ENCODE measurements around the gene CD40LG. TPM values are rescaled to one million over a fixed set of nuclear protein-coding genes. Genes with fewer than 3 reads are reported as not detected.

CD40LG gene
- total RNA-seq, 1 experiment from 2014 or later, result not detected

GRCh38 chrX:136671006-136671610, 23.1 kb downstream of the CD40LG start:
- no CpG with 5 or more reads among the region's 3 CpGs for WGBS (ENCODE audit: extremely low coverage, insufficient read length, low lambda C conversion rate)

More at GRCh38 chrX:136671006-136671610, 23.1 kb downstream of the CD40LG start:
- Histone ChIP-seq H2BK12ac (ENCODE audit: insufficient read length, low read depth, low read length) (no peak overlapping the region), H3K79me2 (ENCODE audit: insufficient read depth, low read length) (no peaks in the 10 kb centered on the region), H3T11ph (ENCODE audit: low read length) (no peak overlapping the region), H3K14ac (ENCODE audit: insufficient read depth, low read length) (no peak overlapping the region), H3K27me3 (ENCODE audit: insufficient read depth, low read length) (no peaks in the 10 kb centered on the region), H2AFZ (ENCODE audit: low read length) (no peak overlapping the region), H4K5ac (ENCODE audit: insufficient read length, low read depth, low read length) (no peak overlapping the region), H3K56ac (ENCODE audit: insufficient read length, low read depth, low read length) (no peak overlapping the region), H3K79me1 (ENCODE audit: insufficient read depth, low read depth, low read length, poor library complexity, severe bottlenecking) (no peaks in the 10 kb centered on the region), H3K23me2 (ENCODE audit: insufficient read length, low read depth, low read length, poor library complexity, severe bottlenecking) (no peaks in the 10 kb centered on the region), H3K23ac (ENCODE audit: insufficient read length, low read depth, low read length) (no peak overlapping the region), H2BK120ac (ENCODE audit: low read depth, low read length, poor library complexity, severe bottlenecking) (no peak overlapping the region), H3K4ac (ENCODE audit: low read depth, low read length) (no peak overlapping the region), H3K4me1 (ENCODE audit: insufficient read depth, low read length) (no peaks in the 10 kb centered on the region), H3K4me2 (ENCODE audit: insufficient read depth, insufficient read length, low read length) (no peak overlapping the region), H2AK5ac (ENCODE audit: insufficient read length, low read length) (no peak overlapping the region), H2BK20ac (ENCODE audit: low read depth, low read length, poor library complexity, severe bottlenecking) (no peak overlapping the region), H4K20me1 (ENCODE audit: control insufficient read depth, insufficient read depth, insufficient read length) (no peaks in the 10 kb centered on the region), H4K8ac (replicated peaks; ENCODE audit: insufficient read length, low read depth, low read length) (no peak overlapping the region), H3K18ac (ENCODE audit: insufficient read length, low read depth, low read length) (no peak overlapping the region), H2BK15ac (ENCODE audit: low read depth, low read length) (no peak overlapping the region), H3K9ac (ENCODE audit: extremely low read depth, insufficient read length, low read length) (no peak overlapping the region), H4K91ac (ENCODE audit: insufficient read length, low read depth, low read length) (no peak overlapping the region), H3K27ac (ENCODE audit: insufficient read length, low read depth, low read length) (no peak overlapping the region), H2BK5ac (ENCODE audit: insufficient read length, low read length) (no peak overlapping the region), H3K9me3 (ENCODE audit: control insufficient read depth, low read depth, low read length) (peaks cover 43% of the 10 kb centered on the region)
- TF ChIP-seq CTCF (conservative IDR thresholded peaks at IDR 0.05), result no peak
- Mint-ChIP-seq H3K4me1 (no peaks in the 10 kb centered on the region), H3K27ac (no peak overlapping the region), H3K27me3 (ENCODE audit: low read depth) (no peaks in the 10 kb centered on the region), H3K4me3 (no peak overlapping the region), H3K36me3 (ENCODE audit: insufficient read depth in 1 of 3, low read depth in 3 of 3) (no peaks in the 10 kb centered on the region; a peak in 3 of 7 replicates), H3K9me3 (peaks cover 61 to 69% of the 10 kb centered on the region in 2 experiments)
- no peak for DNase-seq

Measured in H9 (cell line).